ENCODE results near the gene SHC3. TPM values are rescaled to one million over a fixed set of nuclear protein-coding genes. Genes with fewer than 3 reads are reported as not detected.

The SHC3 gene
- total and polyA plus RNA-seq, 2 of the 4 experiments (the other 2 are of a cell fraction): 4.5 to 13.3 TPM

DNA sequence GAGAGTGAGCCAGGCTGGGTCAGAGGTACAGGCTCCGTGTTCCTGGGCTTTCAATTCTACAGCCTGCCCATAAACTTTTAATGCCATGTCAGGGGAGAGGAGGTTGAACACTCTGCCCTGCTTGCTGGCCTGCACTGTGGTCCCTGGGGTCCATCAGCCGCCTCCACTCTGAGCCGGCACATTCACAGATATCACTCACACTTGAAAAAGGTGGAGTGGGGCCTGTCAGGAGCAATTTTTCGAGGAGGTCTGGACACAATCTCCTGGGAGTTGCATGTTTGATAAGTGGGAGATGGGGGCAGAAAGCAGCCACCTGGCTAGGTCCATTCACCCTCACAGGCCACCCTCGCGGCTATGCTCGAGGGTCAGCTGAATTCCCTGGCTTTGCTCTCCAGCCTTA, 164.5 kb downstream of the SHC3 start:
- dilution Hi-C loops (cut with HindIII; ENCODE audit: low sequenced_read_pairs, unreplicated experiment) (no loop called here), in situ Hi-C loops (cut with MboI; ENCODE audit: low sequenced_read_pairs) (loop anchor here (25.0 kb wide), 2 partner anchors 1052 to 1327 kb away; partner anchors contain the start of gene CDK20)
- CTCF ChIA-PET: no interaction called here

More for the DNA sequence above, 164.5 kb downstream of the SHC3 start:
- Histone ChIP-seq H3K14ac (replicated peaks; ENCODE audit: low read depth, low read length) (no peak overlapping the region), H4K8ac (ENCODE audit: low read depth in 2 of 2, low read length in 2 of 2) (no peak overlapping the region), H3K79me1 (ENCODE audit: low read depth in 1 of 2, low read length in 2 of 2) (no peaks in the 10 kb centered on the region), H3K9ac (ENCODE audit: low read depth, low read length) (no peak overlapping the region), H3K9me3 (ENCODE audit: control insufficient read depth, insufficient read depth, low read length) (no peaks in the 10 kb centered on the region), H2BK5ac (ENCODE audit: low read depth, low read length, poor library complexity, severe bottlenecking) (no peak overlapping the region), H2AK5ac (ENCODE audit: low read depth, low read length) (no peak overlapping the region), H2AK9ac (replicated peaks; ENCODE audit: low read depth, low read length, poor library complexity) (no peak overlapping the region), H2AFZ (replicated peaks; ENCODE audit: low read length, poor library complexity) (no peak overlapping the region), H4K91ac (ENCODE audit: insufficient read depth, low read depth, low read length) (no peak overlapping the region), H3K4me2 (ENCODE audit: low read depth, low read length) (no peak overlapping the region), H3K4ac (ENCODE audit: low read depth, low read length) (no peak overlapping the region), H2BK15ac (ENCODE audit: low read depth, low read length) (no peak overlapping the region), H3K4me1 (ENCODE audit: control insufficient read depth, insufficient read depth, low read length) (no peaks in the 10 kb centered on the region), H2BK20ac (ENCODE audit: low read depth, low read length) (no peak overlapping the region), H4K5ac (ENCODE audit: low read depth, low read length) (no peak overlapping the region), H3K56ac (ENCODE audit: extremely low read depth, insufficient read depth, low read length) (no peak overlapping the region), H3K18ac (ENCODE audit: low read depth, low read length) (no peak overlapping the region), H4K20me1 (ENCODE audit: insufficient read depth, low read length) (no peaks in the 10 kb centered on the region), H3K27ac (ENCODE audit: insufficient read depth, low read length) (no peak overlapping the region), H2BK120ac (ENCODE audit: low read depth, low read length) (no peak overlapping the region), H3K9me1 (ENCODE audit: insufficient read depth, low read length) (peaks cover 8% of the 10 kb centered on the region; the same call in 1 of the 2 replicates), H3K4me3 (ENCODE audit: insufficient read depth, low read depth, low read length) (no peak overlapping the region), H3K36me3 (ENCODE audit: control insufficient read depth, insufficient read depth, low read length) (peaks cover 10% of the 10 kb centered on the region), H3K23ac (ENCODE audit: low read depth, low read length) (no peak overlapping the region), H3K27me3 (ENCODE audit: control insufficient read depth, insufficient read depth, low read length) (no peaks in the 10 kb centered on the region)
- DNase-seq (no peak), ATAC-seq (ENCODE audit: low read depth) (no peak)
- POLR2A ChIA-PET (ENCODE audit: unreplicated experiment): no interaction called here
- no peak for TF ChIP-seq CEBPB (IDR thresholded peaks at IDR 0.05; ENCODE audit: low read depth, low read length)
- TF ChIP-seq RCOR1 (IDR thresholded peaks at IDR 0.05; ENCODE audit: insufficient replicate concordance, low read length): no peak
- no peak for TF ChIP-seq CHD1 (IDR thresholded peaks at IDR 0.05; ENCODE audit: low read depth, low read length)
- TF ChIP-seq, protein P1, sequence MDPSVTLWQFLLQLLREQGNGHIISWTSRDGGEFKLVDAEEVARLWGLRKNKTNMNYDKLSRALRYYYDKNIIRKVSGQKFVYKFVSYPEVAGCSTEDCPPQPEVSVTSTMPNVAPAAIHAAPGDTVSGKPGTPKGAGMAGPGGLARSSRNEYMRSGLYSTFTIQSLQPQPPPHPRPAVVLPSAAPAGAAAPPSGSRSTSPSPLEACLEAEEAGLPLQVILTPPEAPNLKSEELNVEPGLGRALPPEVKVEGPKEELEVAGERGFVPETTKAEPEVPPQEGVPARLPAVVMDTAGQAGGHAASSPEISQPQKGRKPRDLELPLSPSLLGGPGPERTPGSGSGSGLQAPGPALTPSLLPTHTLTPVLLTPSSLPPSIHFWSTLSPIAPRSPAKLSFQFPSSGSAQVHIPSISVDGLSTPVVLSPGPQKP (IDR thresholded peaks at IDR 0.05; ENCODE audit: borderline replicate concordance, low read depth, low read length): no peak
- TF ChIP-seq MAZ (IDR thresholded peaks at IDR 0.05; ENCODE audit: borderline replicate concordance, low read depth, low read length): no peak
- TF ChIP-seq FOS (IDR thresholded peaks at IDR 0.05; ENCODE audit: low read depth, low read length): no peak
- TF ChIP-seq, protein P2, sequence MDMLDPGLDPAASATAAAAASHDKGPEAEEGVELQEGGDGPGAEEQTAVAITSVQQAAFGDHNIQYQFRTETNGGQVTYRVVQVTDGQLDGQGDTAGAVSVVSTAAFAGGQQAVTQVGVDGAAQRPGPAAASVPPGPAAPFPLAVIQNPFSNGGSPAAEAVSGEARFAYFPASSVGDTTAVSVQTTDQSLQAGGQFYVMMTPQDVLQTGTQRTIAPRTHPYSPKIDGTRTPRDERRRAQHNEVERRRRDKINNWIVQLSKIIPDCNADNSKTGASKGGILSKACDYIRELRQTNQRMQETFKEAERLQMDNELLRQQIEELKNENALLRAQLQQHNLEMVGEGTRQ (IDR thresholded peaks at IDR 0.05; ENCODE audit: low read depth, low read length): no peak
- no peak for TF ChIP-seq SMC3 (IDR thresholded peaks at IDR 0.05; ENCODE audit: low read depth, low read length)
- TF ChIP-seq, protein P3, sequence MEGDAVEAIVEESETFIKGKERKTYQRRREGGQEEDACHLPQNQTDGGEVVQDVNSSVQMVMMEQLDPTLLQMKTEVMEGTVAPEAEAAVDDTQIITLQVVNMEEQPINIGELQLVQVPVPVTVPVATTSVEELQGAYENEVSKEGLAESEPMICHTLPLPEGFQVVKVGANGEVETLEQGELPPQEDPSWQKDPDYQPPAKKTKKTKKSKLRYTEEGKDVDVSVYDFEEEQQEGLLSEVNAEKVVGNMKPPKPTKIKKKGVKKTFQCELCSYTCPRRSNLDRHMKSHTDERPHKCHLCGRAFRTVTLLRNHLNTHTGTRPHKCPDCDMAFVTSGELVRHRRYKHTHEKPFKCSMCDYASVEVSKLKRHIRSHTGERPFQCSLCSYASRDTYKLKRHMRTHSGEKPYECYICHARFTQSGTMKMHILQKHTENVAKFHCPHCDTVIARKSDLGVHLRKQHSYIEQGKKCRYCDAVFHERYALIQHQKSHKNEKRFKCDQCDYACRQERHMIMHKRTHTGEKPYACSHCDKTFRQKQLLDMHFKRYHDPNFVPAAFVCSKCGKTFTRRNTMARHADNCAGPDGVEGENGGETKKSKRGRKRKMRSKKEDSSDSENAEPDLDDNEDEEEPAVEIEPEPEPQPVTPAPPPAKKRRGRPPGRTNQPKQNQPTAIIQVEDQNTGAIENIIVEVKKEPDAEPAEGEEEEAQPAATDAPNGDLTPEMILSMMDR (conservative IDR thresholded peaks at IDR 0.05; ENCODE audit: low read depth, low read length): no peak
- no peak for TF ChIP-seq BHLHE40 (IDR thresholded peaks at IDR 0.05; ENCODE audit: low read depth, low read length)
- TF ChIP-seq RFX5 (IDR thresholded peaks at IDR 0.05; ENCODE audit: low read depth, low read length): no peak
- TF ChIP-seq NFE2L2 (IDR thresholded peaks at IDR 0.05; ENCODE audit: low read depth, low read length): no peak
- TF ChIP-seq MAFK (IDR thresholded peaks at IDR 0.05; ENCODE audit: low read depth, low read length): no peak
- TF ChIP-seq RAD21 (IDR thresholded peaks at IDR 0.05; ENCODE audit: low read length): no peak
- no peak for TF ChIP-seq POLR2A (IDR thresholded peaks at IDR 0.05; ENCODE audit: low read depth, low read length)
- TF ChIP-seq MXI1 (IDR thresholded peaks at IDR 0.05; ENCODE audit: borderline replicate concordance, low read depth, low read length): no peak
- WGBS, 2 experiments (ENCODE audit: extremely low coverage in 2 of 2, insufficient read length in 1 of 2): no CpG with 5 or more reads among the region's 7 CpGs
- intact Hi-C loops (cut with micrococcal nuclease): no loop called here
- no TSS peak for BruUV-seq (replicated peaks)
